HG03066 (cell line): Measurements from ENCODE around the gene SSBP3.

Experiments used
- ATAC-seq: cut with Tn5 transposase; IDR thresholded peaks from one replicate; pipeline ENCODE4 v1.9.1; 2021; ENCODE audit warnings: low read depth; ENCODE audit not compliant: unreplicated experiment

Gene SSBP3

GRCh38 chr1:54410359-54410758 lies 4.2 kb upstream of the SSBP3 start:
- no peak for ATAC-seq

- ATAC-seq = peak; percentile 33
Observed at GRCh38 chr1:54409156-54410142, 3.3 kb upstream of the SSBP3 start.

- ATAC-seq = no peak
Observed at GRCh38 chr1:54408147-54409066, 2.2 kb upstream of the SSBP3 start.

GRCh38 chr1:54407404-54408146 lies 1.4 kb upstream of the SSBP3 start:
- ATAC-seq = no peak

- no peak for ATAC-seq
Observed at GRCh38 chr1:54407154-54407403, 885 bp upstream of the SSBP3 start.

GRCh38 chr1:54405898-54406293 lies 298 bp downstream of the SSBP3 start:
- no peak for ATAC-seq

GRCh38 chr1:54404939-54405897 lies 976 bp downstream of the SSBP3 start:
- ATAC-seq = no peak

GRCh38 chr1:54404263-54404662 lies 1.9 kb downstream of the SSBP3 start:
- ATAC-seq = no peak

- ATAC-seq = no peak
Observed at GRCh38 chr1:54403808-54404261, 2.4 kb downstream of the SSBP3 start.

- ATAC-seq = no peak
Observed at GRCh38 chr1:54403405-54403804, 2.8 kb downstream of the SSBP3 start.

GRCh38 chr1:54402896-54403295 lies 3.3 kb downstream of the SSBP3 start:
- ATAC-seq = no peak

- ATAC-seq = no peak
Observed at GRCh38 chr1:54401799-54402198, 4.4 kb downstream of the SSBP3 start.

- no peak for ATAC-seq
Observed at GRCh38 chr1:54400329-54400728, 5.9 kb downstream of the SSBP3 start.

GRCh38 chr1:54399765-54400164 lies 6.4 kb downstream of the SSBP3 start:
- no peak for ATAC-seq

- ATAC-seq = no peak
Observed at GRCh38 chr1:54398963-54399528, 7.1 kb downstream of the SSBP3 start.

GRCh38 chr1:54397980-54398379 lies 8.2 kb downstream of the SSBP3 start:
- ATAC-seq = no peak

- ATAC-seq = no peak
Observed at GRCh38 chr1:54397090-54397591, 9.1 kb downstream of the SSBP3 start.

- no peak for ATAC-seq
Observed at GRCh38 chr1:54396261-54396933, 9.8 kb downstream of the SSBP3 start.
